Stimulated activated CD8-positive, alpha-beta memory T cell treated with anti-CD3 and anti-CD28 coated beads, Interleukin-2, amount 100 ng/mL, for 1 hour (primary cell): ENCODE results near the gene REPS2.
"Not testable (repeated sequence)": the region's sequence is repeated elsewhere in the genome, so short reads cannot be mapped to it uniquely, and the experiment has no call there.

Experiments used
- DNase-seq, 2 donors: peaks; one replicate each; pipeline ENCODE4 v3.0.0-alpha.2; 2020; ENCODE audit warnings: low read depth in 2 of 2

Gene REPS2

DNA sequence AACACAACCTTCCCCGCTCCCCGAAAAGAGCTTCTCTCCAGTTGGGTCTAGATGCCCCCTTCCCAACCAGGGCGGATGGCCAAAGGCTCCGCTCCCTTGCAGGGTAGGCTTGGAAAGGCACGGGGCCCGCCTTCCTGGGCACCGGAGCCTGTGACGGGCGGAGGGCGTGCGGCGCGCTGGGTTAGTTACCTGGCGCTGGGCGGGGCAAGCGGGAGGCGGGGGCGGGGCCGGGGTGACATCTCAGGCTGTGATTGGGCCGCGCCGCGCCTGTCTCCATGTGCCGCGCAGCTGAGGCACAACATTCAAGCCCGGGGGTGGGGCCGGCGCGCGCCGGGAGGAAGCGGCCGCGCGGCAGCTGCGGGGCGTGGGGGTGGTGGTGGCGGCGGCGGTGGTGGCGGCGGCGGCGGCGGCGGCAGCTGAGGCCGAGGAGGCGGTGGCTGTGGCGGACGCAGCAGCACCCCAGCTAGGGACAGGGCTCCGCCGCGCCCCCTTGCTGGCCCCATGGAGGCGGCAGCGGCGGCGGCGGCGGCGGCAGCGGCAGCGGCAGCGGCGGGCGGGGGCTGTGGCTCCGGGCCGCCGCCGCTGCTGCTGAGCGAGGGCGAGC is at the start of gene REPS2:
TSS of gene REPS2 (plus strand) at position 298 of the 604 bp plus-strand sequence. CDS start at position 502, 204 bp downstream.
- DNase-seq, result peak; percentile 38 to 62

DNA sequence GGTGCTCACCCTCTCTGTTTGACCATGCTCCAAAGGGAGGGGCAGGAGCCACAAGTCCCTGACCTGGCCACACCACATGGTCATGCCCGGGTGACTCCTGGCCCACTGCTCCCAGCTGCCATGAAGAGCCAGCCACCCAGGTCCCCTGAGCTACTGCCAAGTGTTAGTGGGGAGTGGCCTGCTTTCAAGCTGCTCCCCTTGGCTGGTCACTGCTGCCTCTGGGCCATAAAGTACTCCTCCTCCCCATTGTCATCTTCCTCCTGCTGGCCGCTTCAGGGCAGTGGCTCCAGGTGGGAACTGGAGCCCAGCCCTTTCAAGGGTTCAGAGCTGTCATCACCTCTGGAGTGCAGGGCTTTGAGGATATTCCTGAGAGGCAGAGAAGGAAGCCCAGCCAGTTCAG is 49.0 kb upstream of the REPS2 start:
- DNase-seq, result no peak

DNA sequence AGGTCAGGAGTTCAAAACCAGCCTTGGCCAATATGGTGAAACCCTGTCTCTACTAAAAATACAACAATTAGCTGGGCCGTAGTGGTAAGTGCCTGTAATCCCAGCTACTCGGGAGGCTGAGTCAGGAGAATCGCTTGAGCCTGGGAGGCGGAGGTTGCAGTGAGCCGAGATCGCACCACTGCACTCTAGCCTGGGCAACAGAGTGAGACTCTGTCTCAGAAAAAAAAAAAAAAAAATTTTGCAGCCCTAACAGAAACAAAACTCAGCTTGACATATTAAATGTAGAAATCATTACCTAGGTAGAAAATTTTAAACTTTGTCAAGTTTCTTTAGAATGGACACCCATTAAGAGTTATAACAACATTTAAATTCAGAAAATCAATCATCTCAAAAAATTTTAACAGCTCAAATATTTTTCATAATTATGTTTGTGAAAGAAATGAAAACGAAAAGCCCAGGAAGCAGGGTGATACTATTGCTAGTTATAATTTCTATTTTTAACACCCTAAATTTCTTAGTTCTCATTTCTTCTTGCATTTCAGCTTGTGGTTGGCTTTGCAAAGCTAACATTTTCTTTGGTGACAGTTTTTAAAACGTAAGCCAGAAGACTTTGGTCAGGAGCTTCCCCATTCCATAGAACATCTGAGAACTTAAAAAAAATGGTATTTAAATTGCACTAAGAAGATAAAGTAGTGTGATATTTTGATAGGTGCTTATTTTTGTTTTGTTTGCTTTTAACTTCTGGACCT is 43.0 kb upstream of the REPS2 start:
- DNase-seq, result no peak

- no peak for DNase-seq
These were observed 36.1 kb upstream of the REPS2 start for GRCh38 chrX:16910376-16910775.

DNA sequence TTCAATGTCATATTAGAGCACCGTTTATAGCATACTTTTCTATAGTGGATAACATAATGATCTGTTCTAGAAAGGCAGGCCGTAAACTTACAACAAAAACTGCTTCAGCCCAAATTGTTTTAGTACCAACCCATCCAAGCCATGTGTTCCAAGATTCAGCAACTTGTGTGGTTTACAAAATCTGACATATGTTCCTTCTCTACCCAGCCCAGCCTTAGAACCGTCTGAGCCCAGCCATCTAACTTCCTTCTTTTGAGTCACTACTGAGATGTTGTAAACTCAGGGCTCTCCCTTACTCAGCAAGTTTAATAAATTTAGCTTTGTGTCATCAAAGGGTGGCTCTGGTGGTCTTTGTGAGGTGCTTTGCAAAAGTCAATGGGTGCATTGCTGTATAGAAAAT is 32.4 kb upstream of the REPS2 start:
- DNase-seq, result no peak

- no peak for DNase-seq
These were observed 29.9 kb upstream of the REPS2 start for GRCh38 chrX:16916561-16916960.

DNA sequence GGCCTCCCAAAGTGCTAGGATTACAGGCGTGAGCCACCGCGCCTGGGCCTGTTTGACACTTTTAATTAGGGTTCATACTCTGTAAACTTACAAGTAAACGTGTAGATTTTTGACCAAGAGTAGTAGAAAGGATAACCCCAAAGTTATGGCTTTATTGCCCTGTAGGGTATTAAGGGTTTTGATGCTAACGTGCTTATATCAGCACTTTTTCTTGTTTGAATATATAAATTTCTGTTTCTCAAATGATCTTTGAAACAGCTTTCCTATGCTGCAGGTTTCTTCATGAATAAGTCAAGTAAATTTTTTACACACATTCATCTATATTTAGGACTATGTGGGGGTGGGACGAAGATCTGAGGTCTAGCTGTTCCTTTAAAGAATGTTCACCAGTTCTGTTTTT is 29.3 kb upstream of the REPS2 start:
- DNase-seq, result no peak

GRCh38 chrX:16918979-16919378 is 27.5 kb upstream of the REPS2 start:
- no peak for DNase-seq

GRCh38 chrX:16920075-16920474 is 26.4 kb upstream of the REPS2 start:
- no peak for DNase-seq

DNA sequence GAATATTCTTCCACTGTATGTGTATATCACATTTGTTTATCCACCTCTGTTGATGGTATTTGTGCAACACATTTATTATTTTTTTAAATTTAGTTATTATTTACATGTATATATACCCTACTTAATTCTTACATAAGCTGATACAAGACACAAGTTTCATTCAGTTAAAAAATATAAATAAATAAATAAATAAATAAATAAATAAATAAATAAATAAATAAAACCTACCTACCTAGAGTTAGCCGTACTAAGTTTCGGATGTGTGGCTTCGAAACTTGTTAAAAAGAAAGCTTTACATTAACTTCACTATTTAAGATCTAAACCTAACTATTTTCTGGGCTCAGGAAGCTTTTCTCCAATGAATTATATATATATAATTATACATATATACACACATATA is 23.3 kb upstream of the REPS2 start:
- DNase-seq, result no peak

GRCh38 chrX:16924631-16925480 is 21.6 kb upstream of the REPS2 start:
- no peak for DNase-seq

DNA sequence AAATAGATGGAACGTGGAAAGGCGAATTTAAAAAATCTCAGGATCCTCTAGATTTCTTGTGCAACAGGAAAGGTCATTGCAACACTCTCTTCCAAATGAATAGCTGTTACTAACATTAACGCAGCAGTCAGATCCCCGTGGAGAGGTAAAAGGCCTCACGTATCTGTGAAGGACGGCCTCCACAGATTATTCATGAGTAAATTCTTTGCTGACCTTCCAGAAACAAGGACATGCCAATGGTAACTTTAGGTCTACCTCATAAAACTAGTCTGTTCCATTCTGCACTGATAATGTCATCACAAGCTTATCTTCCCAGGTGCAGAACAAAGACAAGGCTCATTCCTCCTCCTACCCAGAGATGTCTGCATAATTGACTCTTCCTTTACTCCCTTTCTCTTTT is 16.1 kb upstream of the REPS2 start:
- DNase-seq, result no peak

- no peak for DNase-seq
These were observed 15.1 kb upstream of the REPS2 start for GRCh38 chrX:16931371-16931770.

- DNase-seq, result no peak
These were observed 14.4 kb upstream of the REPS2 start for GRCh38 chrX:16931855-16932575.

- no peak for DNase-seq
These were observed 12.3 kb upstream of the REPS2 start for GRCh38 chrX:16934185-16934584.

DNA sequence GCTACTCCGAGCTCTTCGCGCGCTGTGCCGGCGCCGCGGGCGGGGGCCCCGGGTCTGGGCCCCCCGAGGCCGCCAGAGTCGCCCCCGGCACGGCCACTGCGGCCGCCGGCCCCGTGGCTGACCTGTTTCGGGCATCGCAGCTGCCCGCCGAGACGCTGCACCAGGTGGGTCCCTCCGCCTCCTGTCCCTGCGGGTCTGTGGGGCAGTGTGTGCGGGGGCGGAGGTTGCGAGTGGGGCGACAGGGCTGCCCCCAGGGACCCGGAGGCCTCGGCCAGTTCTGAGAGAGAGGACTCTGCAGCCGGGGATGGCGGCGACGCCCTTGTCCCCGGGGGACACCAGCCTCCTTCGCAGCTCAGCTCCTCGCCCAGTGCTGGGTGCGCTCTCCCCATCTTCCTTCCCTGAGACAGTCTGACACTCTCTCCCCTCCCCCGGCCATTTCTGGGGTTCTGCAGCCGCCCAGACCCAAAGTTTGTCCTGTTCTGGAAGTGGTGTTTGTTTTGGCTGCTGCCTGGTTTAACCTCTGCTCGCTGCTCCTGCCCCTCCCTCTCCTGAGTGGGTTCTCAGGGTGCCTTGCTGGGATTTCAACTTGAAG is 609 bp downstream of the REPS2 start:
- DNase-seq, result no peak

DNA sequence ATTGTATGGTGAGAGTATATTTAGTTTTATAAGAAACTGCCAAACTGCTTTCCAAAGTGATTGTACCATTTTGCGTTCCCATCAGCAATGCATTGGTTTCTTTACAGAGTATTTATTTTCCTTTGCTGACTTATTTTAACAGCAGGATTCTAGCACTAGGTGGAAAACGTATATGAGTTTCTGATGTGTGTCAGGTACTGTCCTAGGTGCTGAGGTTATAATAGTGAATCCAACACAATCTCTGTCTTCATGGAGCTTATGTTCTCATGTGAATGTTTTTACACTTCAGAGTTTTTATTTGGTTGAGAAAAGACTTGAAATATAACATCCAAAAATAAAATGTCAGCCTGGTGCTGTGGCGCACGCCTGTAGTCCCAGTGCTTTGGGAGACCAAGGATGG is 4.0 kb downstream of the REPS2 start:
- DNase-seq, result no peak

- DNase-seq, result no peak
These were observed 7.3 kb downstream of the REPS2 start for GRCh38 chrX:16953606-16954211.

- DNase-seq, result no peak
These were observed 11.3 kb downstream of the REPS2 start for GRCh38 chrX:16957751-16958150.

- no peak for DNase-seq
These were observed 11.9 kb downstream of the REPS2 start for GRCh38 chrX:16958356-16958755.

GRCh38 chrX:16962661-16963060 is 16.2 kb downstream of the REPS2 start:
- not testable (repeated sequence) for DNase-seq
